Measurements from ENCODE around the gene OR6B1.

The OR6B1 gene

GRCh38 chr7:144000020-144000419 lies at the start of gene OR6B1:
Gene OR6B1, plus strand, starts transcription at chr7:144000320. Its CDS starts 3,677 bp downstream, at chr7:144003997.
- no peak for DNase-seq

- DNase-seq = no peak
Observed at GRCh38 chr7:143953421-143953820, 46.7 kb upstream of the OR6B1 start.

DNA sequence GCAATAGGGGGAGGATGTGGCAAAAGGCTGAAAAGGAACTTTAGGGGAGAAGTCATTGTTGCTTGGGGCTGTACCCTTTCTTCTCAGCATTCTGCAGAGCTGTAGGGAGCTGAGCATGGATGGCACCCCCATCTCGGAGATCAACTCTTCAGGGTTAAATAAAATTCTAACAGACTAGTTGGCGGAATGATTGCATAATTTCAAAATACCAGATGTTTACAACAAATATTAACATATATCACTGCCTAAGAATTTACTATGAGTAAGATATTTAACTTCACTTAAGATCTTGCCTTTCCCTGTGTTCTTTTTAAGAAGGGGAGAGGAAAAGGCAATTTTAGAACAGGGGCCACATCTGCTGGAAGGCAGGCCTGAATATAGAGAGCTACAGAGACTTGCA lies 46.0 kb upstream of the OR6B1 start:
- no peak for DNase-seq

DNA sequence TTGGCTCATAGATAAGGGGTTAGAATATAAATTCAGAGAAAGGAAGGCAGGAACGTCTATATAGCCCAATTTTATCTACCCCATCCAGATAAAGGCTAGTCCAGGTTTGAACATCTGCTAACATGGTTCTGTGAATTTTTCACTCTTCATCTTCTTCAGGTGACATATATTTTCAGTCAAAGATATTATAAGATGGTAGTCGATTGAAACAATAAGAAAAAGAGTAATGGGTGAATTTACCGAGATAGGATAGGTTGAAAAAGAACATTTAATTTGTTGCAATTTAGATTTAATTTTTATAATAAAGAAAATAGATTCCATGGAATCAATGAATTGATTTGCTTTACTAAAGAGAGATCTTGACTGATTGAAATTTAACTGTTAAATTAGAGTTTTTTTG lies 45.6 kb upstream of the OR6B1 start, which contains the start of gene OR2F1:
Gene OR2F1 (plus strand): TSS at position 301 of the 400 bp plus-strand sequence. CDS start 5,127 bp downstream, outside the sequence.
- no peak for DNase-seq

GRCh38 chr7:143958781-143959180 lies 41.3 kb upstream of the OR6B1 start:
- DNase-seq = no peak

- DNase-seq = no peak
Observed at GRCh38 chr7:143960813-143961610, 39.1 kb upstream of the OR6B1 start.

DNA sequence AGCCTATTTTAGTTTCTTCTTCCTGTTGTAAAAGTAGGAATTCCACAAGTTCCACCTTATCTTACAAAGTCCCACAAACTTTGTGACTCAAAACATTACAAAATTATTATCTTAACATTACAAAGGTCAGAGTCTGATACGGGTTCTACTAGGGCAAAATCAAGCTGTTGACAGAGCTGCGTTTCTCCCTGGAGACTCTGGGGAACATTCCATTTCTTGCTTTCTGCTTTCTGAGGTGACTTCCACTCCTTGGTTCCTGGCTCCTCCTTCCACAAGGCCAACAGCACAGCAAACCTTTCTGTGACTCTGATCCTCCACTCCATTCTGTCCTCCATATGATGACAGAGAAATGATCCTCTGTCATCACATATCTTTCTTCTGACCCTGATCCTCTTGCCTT lies 34.8 kb upstream of the OR6B1 start:
- DNase-seq = no peak

DNA sequence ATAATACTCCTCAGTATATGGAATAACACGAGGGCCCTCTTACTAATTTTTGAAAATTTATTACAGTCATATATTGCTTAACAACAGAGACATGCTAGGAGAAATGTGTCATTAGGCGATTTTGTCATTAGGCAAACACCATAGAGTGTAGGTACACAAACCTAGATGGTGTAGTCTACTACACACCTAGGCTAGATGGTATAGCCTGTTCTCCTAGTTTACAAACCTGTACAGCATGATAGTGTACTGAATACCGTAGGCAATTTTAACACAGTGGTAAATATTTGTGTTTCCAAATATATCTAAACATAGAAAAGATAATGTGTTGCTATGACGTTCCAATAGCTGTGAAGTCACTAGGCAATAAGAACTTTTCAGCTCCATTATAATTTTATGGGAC lies 32.7 kb upstream of the OR6B1 start:
- no peak for DNase-seq

DNA sequence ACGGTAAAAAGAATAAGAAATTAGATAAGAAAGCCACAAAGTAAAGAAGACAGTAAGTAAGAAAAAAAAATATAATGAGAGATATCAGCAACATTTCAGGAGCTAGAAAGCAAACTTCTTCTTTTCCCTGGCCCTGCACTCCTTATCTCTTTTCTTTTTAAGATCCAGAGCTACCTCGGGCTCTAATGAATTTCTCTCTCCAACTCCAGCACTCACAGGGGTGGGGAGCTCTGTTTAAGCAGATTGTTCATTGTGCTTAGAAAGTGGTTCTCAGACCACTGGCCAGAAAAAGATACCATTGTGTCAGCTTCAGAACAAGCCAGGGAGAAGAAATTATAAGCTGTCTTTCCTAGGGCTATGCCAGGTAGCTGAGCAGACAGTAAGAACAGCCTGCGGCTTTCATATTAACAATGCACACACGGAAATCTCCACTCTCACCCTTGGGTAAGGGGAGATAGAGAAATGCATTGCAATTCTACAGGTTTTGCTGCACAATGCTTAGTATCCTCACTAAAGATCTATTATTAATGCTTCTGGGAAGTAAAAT lies 26.2 kb upstream of the OR6B1 start:
- no peak for DNase-seq

DNA sequence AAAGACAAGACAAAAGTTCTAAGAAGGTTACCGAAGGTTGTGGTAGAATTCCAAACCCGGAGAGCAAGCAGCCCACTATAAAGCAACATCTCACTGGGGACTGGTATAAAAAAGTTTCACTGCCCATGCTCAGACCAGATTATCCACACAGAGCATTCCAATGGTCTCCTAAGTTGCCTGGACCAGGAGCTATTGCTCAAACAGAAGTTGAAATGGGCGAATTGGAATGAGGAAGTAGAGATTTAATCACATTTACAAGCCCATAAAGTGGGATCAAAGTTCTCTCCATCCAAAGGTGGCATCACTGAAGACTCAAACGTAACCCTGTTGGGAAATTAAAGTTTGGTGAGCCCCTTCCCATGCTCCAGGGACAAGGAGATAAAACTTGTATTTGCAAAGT lies 25.7 kb upstream of the OR6B1 start:
- DNase-seq = no peak

GRCh38 chr7:143975617-143976016 lies 24.5 kb upstream of the OR6B1 start:
- no peak for DNase-seq

- DNase-seq = no peak
Observed at GRCh38 chr7:143978585-143978984, 21.5 kb upstream of the OR6B1 start.

DNA sequence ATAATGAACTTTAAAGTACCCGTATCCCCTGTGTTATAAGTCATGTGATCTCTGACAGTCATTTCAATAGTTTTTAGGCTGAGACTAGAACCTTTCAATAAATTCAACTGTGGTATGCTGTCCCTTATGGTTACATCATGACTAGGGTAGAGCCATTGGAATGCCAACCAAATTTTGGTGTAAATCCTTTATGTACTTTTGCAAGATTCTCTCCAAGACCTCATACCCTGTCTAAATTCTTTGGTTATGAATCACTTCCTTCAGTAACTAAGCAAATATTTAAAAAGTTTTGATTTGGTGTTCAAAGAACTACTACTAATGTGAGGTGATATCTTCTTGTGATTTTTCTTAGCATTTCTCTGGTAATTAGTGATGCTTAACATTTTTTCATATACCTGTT lies 20.8 kb upstream of the OR6B1 start:
- DNase-seq = no peak

DNA sequence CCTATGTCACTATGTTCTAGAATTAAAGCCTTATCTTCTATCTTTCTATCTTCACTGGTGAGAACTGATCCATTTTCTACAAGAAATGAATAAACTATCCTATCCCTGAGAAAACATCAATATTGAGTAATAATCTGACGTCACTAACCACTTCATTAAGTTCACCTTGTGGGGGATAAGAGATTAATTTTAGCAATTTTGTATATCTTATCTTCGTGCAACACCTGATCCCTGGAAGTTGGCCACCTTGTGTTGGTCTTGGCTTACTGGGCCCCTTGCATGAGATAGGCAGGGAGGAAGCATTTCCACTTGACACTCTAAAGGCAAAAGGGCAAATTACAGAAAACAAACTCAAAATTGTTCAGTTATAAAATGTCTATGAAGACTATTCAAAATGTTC lies 20.1 kb upstream of the OR6B1 start:
- no peak for DNase-seq

GRCh38 chr7:143980746-143981510 lies 19.2 kb upstream of the OR6B1 start:
- DNase-seq = no peak

- DNase-seq = no peak
Observed at GRCh38 chr7:143983960-143984359, 16.2 kb upstream of the OR6B1 start.

GRCh38 chr7:143987513-143987912 lies 12.6 kb upstream of the OR6B1 start:
- no peak for DNase-seq

GRCh38 chr7:143988976-143989745 lies 11.0 kb upstream of the OR6B1 start:
- no peak for DNase-seq

DNA sequence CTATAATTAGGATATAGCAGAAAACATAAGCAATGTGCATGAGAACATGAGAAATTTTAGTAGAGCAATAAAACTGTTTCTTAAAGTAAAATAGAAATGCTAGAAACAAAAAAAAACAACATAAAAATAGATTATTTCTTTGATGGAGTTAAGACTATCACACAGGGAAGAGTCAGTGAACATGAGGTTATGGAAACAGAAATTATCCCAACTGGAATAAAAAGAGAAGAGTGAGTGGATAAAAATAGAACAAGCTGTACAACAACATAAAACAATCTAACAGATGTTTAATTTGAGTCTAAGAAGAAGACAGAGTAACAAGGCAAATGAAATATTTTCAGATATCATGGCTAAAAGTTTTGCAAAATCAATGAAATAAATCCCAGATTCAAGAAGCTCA lies 7.5 kb upstream of the OR6B1 start:
- no peak for DNase-seq

DNA sequence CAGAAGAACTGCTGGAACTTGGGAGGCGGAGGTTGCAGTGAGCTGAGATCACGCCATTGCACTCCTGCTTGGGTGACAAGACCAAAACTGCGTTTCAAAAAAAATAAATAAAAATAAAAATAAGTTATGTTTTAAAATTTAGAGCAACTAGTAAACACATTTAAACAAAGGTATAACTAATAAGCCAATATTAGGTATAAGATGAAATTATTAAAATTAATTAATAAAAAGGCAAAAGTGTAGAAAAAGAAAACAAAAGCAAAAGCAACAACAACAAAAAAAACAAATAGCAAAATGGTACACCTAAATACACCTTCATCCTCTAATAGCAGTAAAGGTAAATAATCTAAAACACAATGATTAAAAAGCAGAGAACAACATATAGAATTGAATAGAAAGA lies 6.2 kb upstream of the OR6B1 start:
- no peak for DNase-seq

DNA sequence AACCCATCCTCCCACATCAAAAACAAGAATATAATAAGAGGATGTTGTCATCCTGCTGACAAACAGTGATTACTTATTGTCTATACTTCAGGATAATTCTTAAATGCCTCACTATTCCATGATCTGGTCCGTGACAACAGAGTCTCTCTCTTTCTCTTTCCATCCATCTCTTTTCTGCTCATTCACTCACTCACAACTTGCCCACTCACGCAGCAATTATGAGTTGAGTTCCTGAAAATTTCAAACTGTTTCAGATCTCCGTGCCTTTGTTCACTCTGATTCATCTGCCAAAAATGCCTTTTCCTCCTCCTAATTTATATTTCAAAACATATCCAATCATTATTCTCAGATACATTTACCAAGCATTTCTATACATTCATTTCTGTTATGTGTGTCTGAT lies 1.4 kb downstream of the OR6B1 start:
- DNase-seq = no peak

DNA sequence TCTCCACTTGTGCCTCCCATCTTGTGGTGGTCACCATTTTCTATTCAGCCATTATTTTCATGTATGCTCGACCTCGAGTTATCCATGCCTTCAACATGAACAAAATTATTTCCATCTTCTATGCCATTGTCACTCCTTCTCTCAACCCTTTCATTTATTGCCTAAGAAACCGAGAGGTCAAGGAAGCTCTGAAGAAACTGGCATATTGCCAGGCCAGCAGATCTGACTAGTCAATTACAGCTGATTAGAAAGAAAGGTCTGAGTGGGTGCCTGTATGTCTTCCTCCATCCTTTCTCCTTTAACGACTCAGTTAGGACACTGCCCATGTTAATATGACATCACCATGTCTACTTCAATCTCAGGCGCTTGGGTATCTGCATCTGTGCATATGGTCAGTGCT lies 4.6 kb downstream of the OR6B1 start:
- no peak for DNase-seq

DNA sequence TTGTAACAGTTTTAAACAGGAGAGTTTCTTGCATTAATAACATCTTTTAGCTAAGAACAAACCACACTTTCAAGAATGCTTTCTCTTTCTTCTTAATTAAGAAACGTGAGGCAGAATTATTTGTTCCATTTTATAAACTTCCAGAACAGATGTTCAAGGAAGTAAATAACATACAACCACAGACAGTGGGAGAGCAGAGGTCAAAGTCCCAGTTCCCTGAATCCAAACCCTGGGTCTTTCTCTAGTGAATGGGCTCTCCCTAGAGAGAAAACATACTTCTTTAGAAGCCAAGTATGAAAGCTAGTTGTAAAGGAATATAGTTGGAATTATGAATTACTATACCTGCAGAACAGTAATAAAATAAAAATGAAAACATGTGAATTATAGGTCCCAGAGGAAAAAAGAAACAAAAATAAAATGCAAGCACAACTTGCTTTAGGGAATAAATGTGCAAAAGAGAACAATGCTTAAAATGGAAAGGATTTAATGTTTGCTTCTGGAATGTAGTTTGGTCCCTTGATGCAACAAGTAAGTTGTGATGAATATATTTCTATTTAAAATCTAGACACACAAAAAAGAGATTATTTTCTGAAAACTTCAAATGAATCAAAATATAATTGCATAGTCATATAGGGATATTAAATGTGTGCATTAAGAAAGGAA lies 6.0 kb downstream of the OR6B1 start:
- DNase-seq = no peak
